ENCODE data around the gene CNPY1.

CNPY1 gene

DNA sequence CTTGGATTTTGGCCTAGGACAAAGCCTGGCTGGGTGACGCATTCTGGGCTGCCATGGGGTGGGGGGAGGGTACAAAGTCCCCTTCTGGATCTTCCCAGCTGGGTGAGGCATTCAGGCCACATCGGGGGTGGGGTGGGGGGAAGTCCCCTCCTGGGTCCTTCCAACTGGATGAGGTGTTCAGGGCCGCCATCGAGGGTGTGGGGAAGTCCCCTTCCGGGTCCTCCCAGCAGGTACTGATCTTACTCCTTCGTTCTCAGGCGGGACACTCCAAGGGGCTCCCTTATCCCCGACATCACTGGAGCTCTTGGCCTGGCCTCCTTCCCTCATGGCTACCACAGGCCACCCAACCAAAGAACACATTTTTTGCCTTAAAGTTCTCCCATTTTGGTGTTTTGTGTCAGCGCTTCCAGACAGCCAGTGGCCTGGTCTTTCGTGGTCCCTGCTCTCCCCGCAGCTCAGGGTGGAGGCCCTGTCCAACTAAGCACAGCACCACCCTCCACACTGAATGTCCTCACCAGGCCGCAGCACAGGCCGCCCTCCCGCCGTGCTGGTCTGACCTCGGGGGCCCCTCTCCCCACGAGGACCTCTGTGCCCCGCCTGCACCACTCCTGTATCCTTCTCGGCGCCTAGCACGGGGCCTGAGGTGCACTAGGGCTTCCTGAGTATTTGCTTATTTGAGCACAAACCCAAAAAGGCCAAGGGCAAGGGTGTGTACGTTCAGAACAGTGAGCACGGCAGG, 49.9 kb downstream of the CNPY1 start:
- TF ChIP-seq, protein P1, sequence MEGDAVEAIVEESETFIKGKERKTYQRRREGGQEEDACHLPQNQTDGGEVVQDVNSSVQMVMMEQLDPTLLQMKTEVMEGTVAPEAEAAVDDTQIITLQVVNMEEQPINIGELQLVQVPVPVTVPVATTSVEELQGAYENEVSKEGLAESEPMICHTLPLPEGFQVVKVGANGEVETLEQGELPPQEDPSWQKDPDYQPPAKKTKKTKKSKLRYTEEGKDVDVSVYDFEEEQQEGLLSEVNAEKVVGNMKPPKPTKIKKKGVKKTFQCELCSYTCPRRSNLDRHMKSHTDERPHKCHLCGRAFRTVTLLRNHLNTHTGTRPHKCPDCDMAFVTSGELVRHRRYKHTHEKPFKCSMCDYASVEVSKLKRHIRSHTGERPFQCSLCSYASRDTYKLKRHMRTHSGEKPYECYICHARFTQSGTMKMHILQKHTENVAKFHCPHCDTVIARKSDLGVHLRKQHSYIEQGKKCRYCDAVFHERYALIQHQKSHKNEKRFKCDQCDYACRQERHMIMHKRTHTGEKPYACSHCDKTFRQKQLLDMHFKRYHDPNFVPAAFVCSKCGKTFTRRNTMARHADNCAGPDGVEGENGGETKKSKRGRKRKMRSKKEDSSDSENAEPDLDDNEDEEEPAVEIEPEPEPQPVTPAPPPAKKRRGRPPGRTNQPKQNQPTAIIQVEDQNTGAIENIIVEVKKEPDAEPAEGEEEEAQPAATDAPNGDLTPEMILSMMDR (conservative IDR thresholded peaks at IDR 0.05) = no peak
- no peak for TF ChIP-seq ZFX (IDR thresholded peaks at IDR 0.05)
- no peak overlapping the region for H3K27ac ChIP-seq

DNA sequence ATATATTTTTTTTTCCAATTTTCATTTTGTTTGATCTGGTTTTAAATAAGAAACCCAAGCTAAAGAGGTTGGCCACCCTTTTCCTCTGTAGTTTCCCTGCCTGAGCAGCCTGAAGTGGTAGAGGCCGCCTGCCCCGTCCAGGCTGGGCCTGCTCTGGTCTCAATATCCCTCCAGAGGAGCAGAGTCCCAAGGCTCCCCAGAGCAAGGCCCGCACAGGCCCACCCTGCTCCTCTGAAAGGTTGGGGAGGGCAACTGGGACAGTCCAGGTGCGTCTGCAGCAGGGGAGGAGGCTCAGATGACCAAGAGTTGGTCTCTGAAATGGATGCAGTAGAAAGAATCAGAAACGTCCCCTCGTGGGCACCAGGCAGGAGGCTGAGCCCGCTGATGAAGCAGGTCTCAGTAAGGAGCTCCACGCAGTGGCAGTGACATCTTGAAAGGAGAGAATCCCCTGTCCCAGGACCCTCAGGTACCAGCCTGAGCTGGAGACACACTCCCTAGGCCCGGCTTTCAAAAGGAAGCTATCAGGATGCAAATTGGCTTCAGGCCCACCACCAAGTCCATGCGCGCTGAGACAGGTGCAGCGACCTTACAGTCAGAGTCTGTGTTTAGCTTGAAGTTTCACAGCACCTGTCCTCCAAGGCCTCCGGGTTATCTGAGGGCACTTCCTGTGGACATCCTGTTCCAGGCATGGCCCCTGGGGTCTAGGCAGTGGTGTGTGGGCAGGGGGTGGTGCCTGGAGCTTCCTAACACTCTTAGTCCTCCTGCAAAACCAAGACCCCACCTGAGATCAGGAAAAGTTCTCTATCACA, 50.7 kb downstream of the CNPY1 start:
- TF ChIP-seq, protein P1 (conservative IDR thresholded peaks at IDR 0.05) = no peak
- no peak for TF ChIP-seq ZFX (IDR thresholded peaks at IDR 0.05)
- H3K27ac ChIP-seq = no peak overlapping the region

DNA sequence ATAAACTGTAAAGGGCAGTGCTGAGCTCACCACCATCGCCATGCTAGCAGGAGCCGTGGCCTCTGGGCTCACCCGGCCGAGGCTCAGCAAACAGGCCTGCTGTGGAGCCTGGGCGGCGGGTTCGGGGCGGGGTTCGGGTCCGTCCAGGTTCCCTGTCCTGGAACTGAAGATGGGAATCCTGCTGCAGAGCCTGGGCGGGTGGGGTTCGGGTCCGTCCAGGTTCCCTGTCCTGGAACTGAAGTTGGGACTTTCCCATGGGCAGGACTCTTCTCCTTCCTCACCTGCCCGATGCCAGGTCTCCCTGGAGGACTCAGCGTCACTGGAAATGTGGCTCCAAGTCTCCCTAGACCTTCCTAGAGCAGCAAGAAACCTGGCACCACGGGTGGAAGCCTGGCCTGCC, 51.8 kb downstream of the CNPY1 start:
- TF ChIP-seq, protein P1 (conservative IDR thresholded peaks at IDR 0.05) = no peak
- TF ChIP-seq ZFX (IDR thresholded peaks at IDR 0.05) = no peak
- no peak overlapping the region for H3K27ac ChIP-seq

DNA sequence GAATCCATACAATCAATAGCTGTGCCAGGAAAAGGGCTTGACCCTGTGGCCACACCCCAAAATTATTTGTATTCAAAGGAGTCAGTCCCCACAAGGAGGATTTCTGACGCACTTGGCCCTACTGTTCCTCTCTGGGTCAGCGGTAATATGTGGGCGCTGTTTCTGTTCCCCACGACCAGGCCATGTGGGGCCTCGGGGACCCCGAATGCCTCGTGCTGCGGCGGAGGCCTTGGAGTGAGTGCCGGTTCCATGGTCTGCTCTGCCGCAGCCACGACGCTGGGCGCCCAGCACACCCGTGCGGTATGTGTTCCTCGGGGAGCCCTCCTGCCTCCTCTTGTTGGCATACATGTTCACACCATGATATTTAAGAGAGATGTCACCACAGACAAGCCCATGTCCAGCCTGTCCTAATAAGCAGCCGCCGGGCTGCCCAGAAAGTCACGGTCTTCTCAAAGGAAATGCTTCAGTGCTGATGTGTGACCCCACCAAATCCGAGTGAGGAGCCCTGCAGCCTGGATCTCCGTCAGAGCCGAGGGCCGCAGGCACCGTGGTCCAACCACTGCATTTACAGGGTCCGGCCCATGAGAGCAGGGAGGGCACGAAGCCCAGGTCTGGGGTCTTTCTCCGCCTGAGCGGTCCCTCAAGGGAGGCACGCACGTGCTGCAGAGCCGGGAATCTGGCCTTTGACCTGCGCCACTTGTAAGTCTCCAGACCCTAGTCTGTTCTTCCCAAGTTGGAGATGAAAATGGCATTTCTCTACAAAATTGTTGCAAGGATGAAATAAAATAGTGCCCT, 52.4 kb downstream of the CNPY1 start:
- no peak overlapping the region for H3K27ac ChIP-seq
- TF ChIP-seq, protein P1 (conservative IDR thresholded peaks at IDR 0.05) = no peak
- no peak for TF ChIP-seq ZFX (IDR thresholded peaks at IDR 0.05)

DNA sequence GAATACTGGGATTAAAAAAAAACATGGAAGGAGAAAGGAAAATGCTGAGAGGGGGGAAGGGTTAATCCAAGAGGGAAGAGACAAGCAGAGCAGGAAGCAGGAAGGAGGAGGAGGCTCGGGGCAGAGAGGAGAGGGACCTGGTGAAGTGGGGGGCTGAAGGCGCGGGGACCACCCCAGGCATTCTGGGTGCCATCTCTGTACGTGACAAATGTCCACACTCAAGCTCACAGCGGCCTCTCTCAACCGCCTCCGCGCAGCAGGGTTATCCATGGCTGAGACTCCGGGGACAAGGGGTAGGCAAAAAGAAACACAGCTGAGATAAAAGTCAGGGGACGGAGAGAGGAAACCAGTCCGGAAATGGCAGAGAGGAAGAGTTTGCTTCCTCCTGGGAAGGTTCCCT, 54.5 kb downstream of the CNPY1 start:
- no peak overlapping the region for H3K27ac ChIP-seq
- TF ChIP-seq, protein P1 (conservative IDR thresholded peaks at IDR 0.05) = no peak
- no peak for TF ChIP-seq ZFX (IDR thresholded peaks at IDR 0.05)

DNA sequence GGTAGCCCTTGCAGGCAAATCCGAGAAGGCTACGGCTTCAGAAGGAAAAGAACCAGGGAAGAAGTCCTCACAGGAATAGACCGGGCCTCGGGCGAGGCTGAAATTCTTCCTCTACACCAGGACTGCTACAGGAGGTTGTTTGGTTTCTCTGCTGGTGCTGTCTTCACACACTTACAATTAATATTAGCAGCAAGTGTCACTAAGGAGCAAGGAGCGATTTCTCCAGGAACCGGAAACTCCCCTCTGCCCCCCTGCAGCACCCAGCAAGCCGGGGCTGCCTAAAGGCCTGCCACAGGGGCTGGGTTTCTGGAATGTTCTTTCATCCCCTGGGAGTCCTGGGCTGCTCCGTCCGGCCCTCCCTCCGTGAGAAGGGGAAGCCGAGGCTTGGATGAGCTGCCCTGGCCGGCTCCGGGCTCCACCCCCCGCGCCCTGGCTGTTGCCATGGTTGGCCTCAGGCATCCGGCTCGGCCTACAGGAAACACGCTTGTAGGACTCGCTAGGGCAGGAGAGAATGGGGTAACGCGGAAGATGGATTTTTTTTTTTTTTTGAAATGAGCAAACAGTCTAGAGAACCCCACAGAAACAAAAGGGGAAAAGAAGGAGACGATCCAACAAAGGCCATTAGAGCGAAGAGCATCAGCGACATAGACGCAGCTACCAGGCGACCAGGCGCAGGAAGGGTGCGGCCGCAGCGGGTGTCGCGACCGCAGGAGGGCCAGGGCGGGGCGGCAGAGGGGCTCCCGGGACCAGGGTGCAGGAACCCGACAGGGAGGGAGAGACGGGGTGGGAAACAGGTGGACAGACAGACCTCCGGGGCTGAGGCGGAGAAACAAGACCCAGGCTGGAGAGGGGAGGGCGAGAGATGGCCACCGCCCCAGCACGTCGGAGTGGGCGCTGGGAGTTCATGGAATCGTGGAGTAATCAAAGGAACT, 55.4 kb downstream of the CNPY1 start:
- H3K27ac ChIP-seq = no peak overlapping the region
- TF ChIP-seq, protein P1 (conservative IDR thresholded peaks at IDR 0.05) = no peak
- TF ChIP-seq ZFX (IDR thresholded peaks at IDR 0.05) = no peak

Measured in C4-2B (cell line).